ENCODE measurements around the gene FXYD6.

Gene FXYD6

GRCh38 chr11:117882311-117882905, 6.0 kb upstream of the FXYD6 start:
- Mint-ChIP-seq H3K27ac (no peak overlapping the region), H3K27me3 (peaks cover 40% of the 10 kb centered on the region), H3K4me1 (ENCODE audit: low read depth) (peaks cover 12% of the 10 kb centered on the region), H3K36me3 (ENCODE audit: low read depth) (no peaks in the 10 kb centered on the region), H3K9me3 (no peaks in the 10 kb centered on the region), H3K4me3 (no peak overlapping the region)

GRCh38 chr11:117881217-117881616, 4.8 kb upstream of the FXYD6 start:
- peaks cover 48% of the 10 kb centered on the region for H3K27me3 Mint-ChIP-seq
- no peak overlapping the region for H3K4me3 Mint-ChIP-seq
- peaks cover 21% of the 10 kb centered on the region for H3K4me1 Mint-ChIP-seq (ENCODE audit: low read depth)
- no peaks in the 10 kb centered on the region for H3K36me3 Mint-ChIP-seq (ENCODE audit: low read depth)
- H3K9me3 Mint-ChIP-seq = no peaks in the 10 kb centered on the region
- H3K27ac Mint-ChIP-seq = peak overlapping the region; percentile 16

GRCh38 chr11:117879516-117880480, 3.3 kb upstream of the FXYD6 start:
- Mint-ChIP-seq H3K36me3 (ENCODE audit: low read depth) (no peaks in the 10 kb centered on the region), H3K4me3 (no peak overlapping the region), H3K27me3 (peaks cover 62% of the 10 kb centered on the region), H3K27ac (no peak overlapping the region), H3K9me3 (no peaks in the 10 kb centered on the region), H3K4me1 (ENCODE audit: low read depth) (peaks cover 28% of the 10 kb centered on the region)

DNA sequence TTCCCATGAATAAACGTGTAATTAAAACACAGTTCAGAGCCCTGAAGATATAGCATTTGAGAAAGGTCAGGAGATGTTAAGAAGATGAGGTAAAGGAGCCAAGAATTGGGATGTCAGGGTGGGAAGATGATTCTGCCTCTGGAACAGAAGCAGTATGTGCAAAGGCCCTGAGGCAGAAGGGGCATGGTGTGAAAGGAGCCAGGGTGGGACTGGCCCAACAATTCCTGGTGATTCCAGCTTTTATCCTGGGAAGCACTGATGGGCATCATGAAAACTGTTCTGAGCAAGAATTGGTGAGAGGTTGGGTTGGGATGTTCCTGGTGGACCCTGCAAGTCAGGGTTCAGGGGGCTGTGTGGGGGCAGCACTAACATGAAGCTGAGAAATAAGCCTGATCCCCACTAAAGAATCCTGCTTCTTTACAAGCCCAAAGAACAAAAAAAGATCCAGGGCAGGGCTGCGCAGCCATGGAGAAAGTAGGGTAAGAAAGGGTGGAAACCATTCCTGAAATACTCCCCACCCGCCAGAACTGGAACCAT, 2.5 kb upstream of the FXYD6 start:
- Mint-ChIP-seq H3K4me3 (no peak overlapping the region), H3K9me3 (no peaks in the 10 kb centered on the region), H3K4me1 (ENCODE audit: low read depth) (peaks cover 29% of the 10 kb centered on the region), H3K27me3 (peaks cover 68% of the 10 kb centered on the region), H3K27ac (no peak overlapping the region), H3K36me3 (ENCODE audit: low read depth) (no peaks in the 10 kb centered on the region)

DNA sequence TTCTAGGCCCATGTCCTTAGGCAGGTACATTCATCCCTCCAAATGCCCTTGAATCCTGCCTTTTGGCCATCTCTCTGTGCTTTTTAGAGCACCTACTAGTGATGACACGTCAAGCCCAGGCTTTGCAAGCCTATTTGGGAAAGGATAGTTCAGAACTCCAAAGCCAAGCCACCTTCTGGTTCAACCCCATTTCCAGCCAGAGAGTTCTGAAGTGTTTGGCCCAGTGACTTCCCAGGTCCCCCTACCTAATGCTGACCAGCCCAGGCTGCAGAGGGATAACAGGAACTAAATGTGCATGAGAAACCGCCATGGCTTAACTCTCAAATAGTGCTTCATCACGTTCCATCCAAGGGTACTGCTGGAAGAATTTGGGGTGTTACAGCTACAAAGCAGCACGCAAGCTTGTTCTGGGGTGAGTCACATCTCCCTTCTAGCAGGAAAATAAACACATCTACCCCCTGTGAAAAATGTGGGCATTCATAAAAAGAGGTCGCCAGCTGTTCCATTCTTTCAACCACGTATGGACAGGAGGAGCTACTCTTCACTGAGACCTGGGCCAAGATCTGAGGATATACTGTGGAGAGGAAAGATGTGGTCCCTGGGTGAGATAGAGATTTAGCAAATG, 2.0 kb upstream of the FXYD6 start:
- Mint-ChIP-seq H3K4me1 (ENCODE audit: low read depth) (peaks cover 34% of the 10 kb centered on the region), H3K27ac (no peak overlapping the region), H3K4me3 (no peak overlapping the region), H3K36me3 (ENCODE audit: low read depth) (no peaks in the 10 kb centered on the region), H3K9me3 (no peaks in the 10 kb centered on the region), H3K27me3 (peaks cover 74% of the 10 kb centered on the region)

DNA sequence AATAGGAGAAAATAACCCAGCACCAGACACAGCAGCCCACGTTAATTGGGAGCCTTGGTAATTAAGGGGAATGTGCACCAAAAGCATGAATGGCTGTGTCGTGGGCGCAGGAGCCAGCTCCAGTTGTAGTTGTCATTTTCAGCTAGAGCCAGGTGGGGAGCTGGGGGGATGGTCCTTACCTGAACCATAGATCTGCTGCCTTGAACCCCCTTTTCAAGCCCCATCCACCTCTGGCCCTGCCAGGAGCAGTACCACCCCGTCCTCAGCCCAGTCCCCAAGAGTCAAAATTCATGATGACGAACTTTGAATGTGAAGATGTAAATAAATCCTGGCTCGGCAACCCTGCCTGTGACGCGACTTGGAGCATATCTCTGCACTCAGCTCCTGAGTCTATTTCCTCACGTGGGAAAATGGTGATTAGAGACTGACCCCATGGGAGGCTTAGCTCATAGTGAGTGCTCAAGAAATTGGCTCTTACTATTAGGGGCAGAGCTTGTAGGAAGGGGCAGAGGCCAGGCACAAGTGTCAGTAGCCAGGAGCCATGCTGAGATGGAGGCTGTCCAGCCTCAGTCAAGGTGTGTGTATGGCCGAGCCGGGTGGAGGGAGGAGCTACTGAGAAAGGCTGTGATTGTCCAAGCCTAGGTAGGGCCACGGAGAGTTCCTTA, 794 bp upstream of the FXYD6 start:
- peaks cover 76% of the 10 kb centered on the region for H3K27me3 Mint-ChIP-seq
- H3K4me3 Mint-ChIP-seq = peak overlapping the region; percentile 66
- H3K36me3 Mint-ChIP-seq (ENCODE audit: low read depth) = no peaks in the 10 kb centered on the region
- no peaks in the 10 kb centered on the region for H3K9me3 Mint-ChIP-seq
- H3K4me1 Mint-ChIP-seq (ENCODE audit: low read depth) = peaks cover 39% of the 10 kb centered on the region
- no peak overlapping the region for H3K27ac Mint-ChIP-seq

DNA sequence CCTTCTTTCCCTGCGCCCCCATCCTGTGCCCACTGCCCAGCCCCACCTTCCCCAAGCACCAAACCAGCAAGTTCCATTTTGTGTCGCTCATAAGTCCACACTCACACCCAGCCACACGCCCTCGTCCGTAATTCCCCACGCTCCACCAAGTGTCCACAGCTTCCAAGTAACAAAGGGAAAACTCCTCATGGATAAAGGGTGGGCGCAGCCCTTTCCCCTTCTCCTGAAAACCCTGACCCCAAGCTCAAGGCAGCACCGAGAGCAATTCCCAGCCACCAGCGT, 458 bp downstream of the FXYD6 start:
- peak overlapping the region; percentile 84 for H3K4me3 Mint-ChIP-seq
- H3K27ac Mint-ChIP-seq = peak overlapping the region; percentile 76
- peaks cover 72% of the 10 kb centered on the region for H3K27me3 Mint-ChIP-seq
- no peaks in the 10 kb centered on the region for H3K36me3 Mint-ChIP-seq (ENCODE audit: low read depth)
- H3K9me3 Mint-ChIP-seq = no peaks in the 10 kb centered on the region
- peaks cover 39% of the 10 kb centered on the region for H3K4me1 Mint-ChIP-seq (ENCODE audit: low read depth)

GRCh38 chr11:117875382-117876058, 938 bp downstream of the FXYD6 start:
- peak overlapping the region; percentile 84 for H3K4me3 Mint-ChIP-seq
- H3K4me1 Mint-ChIP-seq (ENCODE audit: low read depth) = peaks cover 39% of the 10 kb centered on the region
- H3K9me3 Mint-ChIP-seq = no peaks in the 10 kb centered on the region
- H3K27ac Mint-ChIP-seq = no peak overlapping the region
- no peaks in the 10 kb centered on the region for H3K36me3 Mint-ChIP-seq (ENCODE audit: low read depth)
- H3K27me3 Mint-ChIP-seq = peaks cover 67% of the 10 kb centered on the region

DNA sequence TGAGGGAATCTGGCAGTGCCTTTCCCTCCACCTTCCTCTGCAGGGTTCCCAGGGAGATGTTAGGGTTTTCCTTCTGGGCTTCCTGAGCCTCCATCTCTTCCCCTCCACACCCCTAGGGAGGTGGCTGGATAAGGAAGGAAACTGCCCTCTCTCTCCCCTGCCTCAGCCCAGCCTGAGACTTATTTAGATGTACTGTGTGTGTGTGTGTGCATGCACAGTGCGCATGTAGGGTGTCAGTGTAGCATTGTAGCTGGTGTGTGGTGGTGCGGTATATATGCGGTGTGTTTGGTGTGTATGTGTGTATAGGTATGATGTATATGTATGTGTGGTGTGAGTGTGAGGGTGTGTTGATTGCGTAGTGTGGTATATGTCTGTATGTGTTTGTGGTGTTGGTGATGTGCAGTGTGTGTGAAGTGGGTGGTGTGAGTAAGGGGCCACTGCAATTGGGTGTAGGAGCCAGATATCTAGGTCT, 1.5 kb downstream of the FXYD6 start:
- H3K27me3 Mint-ChIP-seq = peaks cover 62% of the 10 kb centered on the region
- H3K36me3 Mint-ChIP-seq (ENCODE audit: low read depth) = no peaks in the 10 kb centered on the region
- no peak overlapping the region for H3K27ac Mint-ChIP-seq
- peaks cover 39% of the 10 kb centered on the region for H3K4me1 Mint-ChIP-seq (ENCODE audit: low read depth)
- H3K4me3 Mint-ChIP-seq = peak overlapping the region; percentile 50
- H3K9me3 Mint-ChIP-seq = no peaks in the 10 kb centered on the region

DNA sequence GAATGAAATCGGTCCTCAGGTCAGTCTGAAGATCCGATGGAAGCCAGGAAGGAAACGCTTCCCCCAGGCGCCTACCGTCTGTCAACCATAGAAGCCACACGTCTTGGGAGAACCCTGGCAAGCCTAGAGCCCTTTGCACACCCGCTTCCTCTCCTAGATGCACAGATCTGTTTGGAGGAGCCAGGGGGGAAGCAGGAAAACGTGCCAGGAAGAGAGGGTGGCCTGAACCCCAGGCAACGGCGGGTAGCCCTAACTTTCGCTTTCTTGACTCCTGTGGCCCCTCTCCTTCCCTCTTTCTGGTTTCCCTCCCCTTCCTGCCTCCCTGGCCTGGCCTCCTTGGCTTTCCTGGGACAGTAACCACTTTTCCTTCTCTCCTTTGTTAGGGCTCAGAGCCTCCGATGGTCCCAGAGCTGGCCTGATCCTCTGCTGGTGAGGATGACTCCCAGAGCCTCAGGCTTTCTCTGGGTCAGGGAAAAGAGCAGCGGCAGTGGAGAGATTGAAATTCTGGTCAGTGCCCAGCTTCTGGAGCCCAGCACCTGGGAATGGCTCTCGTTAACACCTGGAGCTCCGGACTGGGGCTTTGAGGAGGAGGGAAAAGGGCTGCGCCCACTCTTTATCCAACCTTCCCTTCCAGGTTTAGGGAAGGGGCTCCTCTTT, 2.1 kb downstream of the FXYD6 start:
- no peaks in the 10 kb centered on the region for H3K36me3 Mint-ChIP-seq (ENCODE audit: low read depth)
- no peak overlapping the region for H3K27ac Mint-ChIP-seq
- peaks cover 59% of the 10 kb centered on the region for H3K27me3 Mint-ChIP-seq
- H3K4me3 Mint-ChIP-seq = no peak overlapping the region
- no peaks in the 10 kb centered on the region for H3K9me3 Mint-ChIP-seq
- H3K4me1 Mint-ChIP-seq (ENCODE audit: low read depth) = peaks cover 39% of the 10 kb centered on the region

DNA sequence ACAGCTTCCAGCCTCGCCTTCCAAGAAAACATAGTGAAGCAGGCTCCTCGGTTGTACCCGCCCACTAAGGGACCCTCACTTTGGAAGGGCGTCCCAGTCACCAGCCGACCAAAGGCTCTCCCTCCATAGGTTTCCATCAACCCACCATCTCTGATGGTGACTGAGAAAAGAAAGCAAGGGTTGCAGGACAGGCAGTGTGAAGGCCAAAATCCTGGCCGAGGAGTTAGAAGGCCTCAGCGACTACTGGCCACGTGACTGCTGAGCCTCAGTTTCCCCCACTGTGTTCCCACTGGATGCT, 2.7 kb downstream of the FXYD6 start:
- peaks cover 39% of the 10 kb centered on the region for H3K4me1 Mint-ChIP-seq (ENCODE audit: low read depth)
- H3K4me3 Mint-ChIP-seq = no peak overlapping the region
- H3K9me3 Mint-ChIP-seq = no peaks in the 10 kb centered on the region
- H3K27ac Mint-ChIP-seq = no peak overlapping the region
- H3K36me3 Mint-ChIP-seq (ENCODE audit: low read depth) = no peaks in the 10 kb centered on the region
- H3K27me3 Mint-ChIP-seq = peaks cover 55% of the 10 kb centered on the region

- Mint-ChIP-seq H3K4me3 (no peak overlapping the region), H3K4me1 (ENCODE audit: low read depth) (peaks cover 43% of the 10 kb centered on the region), H3K27me3 (peaks cover 51% of the 10 kb centered on the region), H3K27ac (no peak overlapping the region), H3K9me3 (no peaks in the 10 kb centered on the region), H3K36me3 (ENCODE audit: low read depth) (no peaks in the 10 kb centered on the region)
Measured at GRCh38 chr11:117872975-117873827, 3.3 kb downstream of the FXYD6 start.

DNA sequence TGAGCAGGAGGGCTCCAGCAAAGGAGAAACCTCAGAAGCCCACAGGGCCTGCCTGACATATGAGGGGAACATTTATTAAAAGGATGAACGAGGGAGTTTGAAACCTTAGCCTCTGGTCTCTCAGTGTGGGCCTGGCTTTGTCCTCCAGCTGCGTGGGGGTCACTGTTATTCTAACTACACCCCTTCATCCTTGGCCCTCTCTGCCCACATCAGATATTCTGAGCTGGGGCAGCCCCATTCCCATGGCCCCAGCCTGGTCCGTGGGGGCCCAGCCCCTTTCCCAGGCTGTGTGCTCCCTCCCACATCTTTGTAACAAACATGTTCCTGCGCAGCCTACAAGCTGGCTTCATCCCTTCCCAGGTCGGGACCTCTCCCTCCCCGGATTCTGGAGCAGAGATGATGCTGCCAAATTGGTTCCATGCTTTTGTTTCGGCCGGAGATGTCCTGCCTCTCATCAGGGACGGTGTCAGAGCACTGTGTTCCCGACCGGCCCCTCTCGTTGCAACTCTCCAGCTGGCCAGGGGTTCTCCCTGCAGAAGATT, 4.0 kb downstream of the FXYD6 start:
- Mint-ChIP-seq H3K36me3 (ENCODE audit: low read depth) (no peaks in the 10 kb centered on the region), H3K27ac (no peak overlapping the region), H3K9me3 (no peaks in the 10 kb centered on the region), H3K4me3 (no peak overlapping the region), H3K27me3 (peaks cover 45% of the 10 kb centered on the region), H3K4me1 (ENCODE audit: low read depth) (peaks cover 47% of the 10 kb centered on the region)
